Measurements from ENCODE around the gene KRTAP5-6. TPM values are rescaled to one million over a fixed set of nuclear protein-coding genes. Genes with fewer than 3 reads are reported as not detected.

KRTAP5-6 gene, protein sequence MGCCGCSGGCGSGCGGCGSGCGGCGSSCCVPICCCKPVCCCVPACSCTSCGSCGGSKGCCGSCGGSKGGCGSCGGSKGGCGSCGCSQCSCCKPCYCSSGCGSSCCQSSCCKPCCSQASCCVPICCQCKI
- not detected in 5 replicates for total RNA-seq (2022; extraction: Qiagen RNA extraction; ENCODE audit: low read depth)

DNA sequence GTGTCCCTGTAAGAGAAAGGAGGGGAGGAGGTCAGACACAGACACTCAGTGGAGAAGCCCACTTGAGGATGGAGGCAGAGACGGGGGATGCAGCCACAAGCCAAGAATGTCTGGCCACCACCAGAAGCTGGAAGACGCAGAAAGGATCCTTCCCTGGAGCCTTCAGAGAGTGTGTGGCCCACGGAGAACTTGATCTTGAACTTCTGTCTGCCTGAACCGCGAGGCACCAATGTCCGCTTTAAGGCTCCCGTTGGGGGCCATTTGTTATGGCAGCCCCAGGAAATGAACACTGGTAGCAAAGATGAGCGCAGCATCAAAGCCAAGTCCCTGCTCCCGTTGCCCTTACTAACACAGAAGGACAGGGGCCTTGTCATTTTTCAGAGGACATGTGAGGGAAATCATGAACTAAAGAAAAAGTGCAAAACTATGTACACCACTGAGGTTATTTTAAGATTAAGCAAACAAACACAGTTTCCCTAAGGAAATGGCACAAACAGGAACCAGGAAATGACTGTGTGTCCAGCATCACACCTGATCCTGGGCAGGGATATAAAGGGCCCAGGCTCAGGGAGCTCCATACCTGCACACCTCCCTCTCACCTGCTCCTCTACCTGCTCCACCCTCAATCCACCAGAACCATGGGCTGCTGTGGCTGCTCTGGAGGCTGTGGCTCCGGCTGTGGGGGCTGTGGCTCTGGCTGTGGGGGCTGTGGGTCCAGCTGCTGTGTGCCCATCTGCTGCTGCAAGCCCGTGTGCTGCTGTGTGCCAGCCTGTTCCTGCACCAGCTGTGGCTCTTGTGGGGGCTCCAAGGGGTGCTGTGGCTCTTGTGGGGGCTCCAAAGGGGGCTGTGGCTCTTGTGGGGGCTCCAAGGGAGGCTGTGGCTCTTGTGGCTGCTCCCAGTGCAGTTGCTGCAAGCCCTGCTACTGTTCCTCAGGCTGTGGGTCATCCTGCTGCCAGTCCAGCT lies at the start of gene KRTAP5-6:
Gene KRTAP5-6 (plus strand): TSS at position 588 of the 963 bp plus-strand sequence. CDS start 51 bp downstream, at position 639.

Other genes starting within 250 kb of the KRTAP5-6 start
- gene MOB2, start 210.4 kb upstream of the KRTAP5-6 start, total RNA-seq (2022; extraction: Qiagen RNA extraction; ENCODE audit: low read depth) = 33.6 to 47.2 TPM (median 39.7 TPM) in 5 replicates
- 1.3 to 2.5 TPM (median 1.7 TPM) in 5 replicates for gene DUSP8, start 124.9 kb upstream of the KRTAP5-6 start, total RNA-seq (2022; extraction: Qiagen RNA extraction; ENCODE audit: low read depth)
- not detected in 5 replicates for gene KRTAP5-1, start 111.9 kb upstream of the KRTAP5-6 start, total RNA-seq (2022; extraction: Qiagen RNA extraction; ENCODE audit: low read depth)
- not detected in 5 replicates for gene KRTAP5-2, start 98.9 kb upstream of the KRTAP5-6 start, total RNA-seq (2022; extraction: Qiagen RNA extraction; ENCODE audit: low read depth)
- not detected in 5 replicates for gene KRTAP5-3, start 88.7 kb upstream of the KRTAP5-6 start, total RNA-seq (2022; extraction: Qiagen RNA extraction; ENCODE audit: low read depth)
- gene KRTAP5-4, start 75.1 kb upstream of the KRTAP5-6 start, total RNA-seq (2022; extraction: Qiagen RNA extraction; ENCODE audit: low read depth) = not detected in 5 replicates
- not detected in 5 replicates for gene KRTAP5-5, start 67.4 kb upstream of the KRTAP5-6 start, total RNA-seq (2022; extraction: Qiagen RNA extraction; ENCODE audit: low read depth)
- gene IFITM10, start 53.4 kb downstream of the KRTAP5-6 start, total RNA-seq (2022; extraction: Qiagen RNA extraction; ENCODE audit: low read depth) = 1.0 to 1.4 TPM (median 1.1 TPM) in 5 replicates
- 329 to 529 TPM (median 476 TPM) in 5 replicates for gene CTSD, start 66.7 kb downstream of the KRTAP5-6 start, total RNA-seq (2022; extraction: Qiagen RNA extraction; ENCODE audit: low read depth)
- 0.12 to 1.00 TPM in 2 of 5 replicates, not detected in the others for gene SYT8, start 137.8 kb downstream of the KRTAP5-6 start, total RNA-seq (2022; extraction: Qiagen RNA extraction; ENCODE audit: low read depth)
- not detected in 5 replicates for gene TNNI2, start 141.8 kb downstream of the KRTAP5-6 start, total RNA-seq (2022; extraction: Qiagen RNA extraction; ENCODE audit: low read depth)
- 0.91 to 2.3 TPM (median 1.3 TPM) in 5 replicates for gene LSP1, start 155.9 kb downstream of the KRTAP5-6 start, total RNA-seq (2022; extraction: Qiagen RNA extraction; ENCODE audit: low read depth)
- not detected in 5 replicates for gene PRR33, start 194.7 kb downstream of the KRTAP5-6 start, total RNA-seq (2022; extraction: Qiagen RNA extraction; ENCODE audit: low read depth)
- gene TNNT3, start 222.5 kb downstream of the KRTAP5-6 start, total RNA-seq (2022; extraction: Qiagen RNA extraction; ENCODE audit: low read depth) = not detected in 5 replicates

Data from A549 treated with RU486 at 1 μM for 4 hours (cell line).